Germinal center (tissue), 1 donor: Measurements from ENCODE around the gene OR4C3.
"Not testable (repeated sequence)": the region's sequence is repeated elsewhere in the genome, so short reads cannot be mapped to it uniquely, and the experiment has no call there.

Source experiments
- DNase-seq: peaks from one replicate; pipeline ENCODE4 v3.0.0; 2012; ENCODE audit warnings: mixed read lengths, low spot score

Gene OR4C3

DNA sequence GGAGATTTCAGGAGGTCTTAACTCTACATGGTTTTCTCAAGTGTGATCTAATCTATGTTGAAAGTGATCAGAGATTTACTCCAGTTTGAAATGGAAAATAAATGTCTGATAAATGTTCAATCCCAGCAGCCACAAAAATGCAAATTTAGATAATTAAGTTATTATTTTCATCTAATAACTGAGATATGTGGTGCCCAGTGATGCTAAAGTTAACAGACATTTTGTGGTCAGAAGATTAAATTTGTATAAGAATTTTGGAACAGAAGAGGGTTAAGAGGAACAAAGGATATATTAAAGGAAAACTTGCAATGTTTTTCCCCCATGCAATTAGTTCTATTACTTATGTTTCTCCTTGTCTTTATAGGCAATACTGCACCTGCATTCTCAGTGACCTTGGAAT lies at the start of gene OR4C3:
TSS of gene OR4C3 (plus strand) at position 301 of the 400 bp plus-strand sequence. CDS start 102 bp downstream, outside the sequence.
- DNase-seq, result not testable (repeated sequence)

GRCh38 chr11:48305923-48306322 lies 18.8 kb upstream of the OR4C3 start, which contains the start of gene OR4S1:
OR4S1 (plus strand) TSS chr11:48306223; CDS start chr11:48306223, 0 bp downstream.
- no peak for DNase-seq

GRCh38 chr11:48307760-48308386 lies 16.8 kb upstream of the OR4C3 start:
- peak; percentile 34 for DNase-seq

- DNase-seq, result not testable (repeated sequence)
Observed at GRCh38 chr11:48313590-48313989, 11.1 kb upstream of the OR4C3 start.

DNA sequence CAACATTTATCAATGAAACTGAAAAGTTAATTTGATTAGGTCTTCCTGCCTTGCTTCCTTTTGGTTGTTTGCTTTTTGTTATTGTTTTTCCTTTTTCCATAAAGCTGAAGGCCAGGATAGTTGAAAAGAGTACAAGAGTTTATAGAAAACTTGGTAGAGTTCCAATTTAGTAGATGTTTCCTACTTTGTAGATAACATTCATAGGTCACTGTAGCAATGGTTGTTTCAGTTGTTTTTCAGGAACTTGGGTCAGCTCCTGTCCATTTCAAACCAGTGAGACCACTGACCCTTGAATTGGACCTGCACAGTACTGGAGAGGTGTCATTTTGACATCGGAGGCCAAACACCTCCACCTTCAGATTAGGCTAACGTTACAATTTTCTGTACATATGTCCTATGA lies 4.9 kb upstream of the OR4C3 start:
- not testable (repeated sequence) for DNase-seq

DNA sequence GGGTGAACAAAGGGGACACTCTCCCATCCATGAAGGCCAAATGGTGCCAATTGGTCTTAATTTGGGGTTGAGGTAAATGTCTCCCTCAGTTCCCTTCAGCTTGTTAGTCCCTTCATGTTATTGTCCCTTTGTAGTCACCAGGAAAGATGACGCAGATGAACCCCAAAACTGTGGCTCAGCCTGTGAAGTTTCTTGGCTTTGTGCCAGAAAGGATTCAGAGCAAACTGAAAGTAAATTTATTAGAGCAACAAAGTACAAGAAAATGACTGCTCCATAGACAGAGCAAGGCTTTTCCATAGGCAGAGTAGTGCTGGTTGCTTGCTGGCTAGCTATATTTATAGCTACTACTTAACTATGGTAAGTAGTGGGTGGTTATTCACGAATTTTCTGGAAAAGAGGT lies 16.7 kb downstream of the OR4C3 start:
- no peak for DNase-seq

GRCh38 chr11:48342505-48342904 lies 17.8 kb downstream of the OR4C3 start:
- not testable (repeated sequence) for DNase-seq

DNA sequence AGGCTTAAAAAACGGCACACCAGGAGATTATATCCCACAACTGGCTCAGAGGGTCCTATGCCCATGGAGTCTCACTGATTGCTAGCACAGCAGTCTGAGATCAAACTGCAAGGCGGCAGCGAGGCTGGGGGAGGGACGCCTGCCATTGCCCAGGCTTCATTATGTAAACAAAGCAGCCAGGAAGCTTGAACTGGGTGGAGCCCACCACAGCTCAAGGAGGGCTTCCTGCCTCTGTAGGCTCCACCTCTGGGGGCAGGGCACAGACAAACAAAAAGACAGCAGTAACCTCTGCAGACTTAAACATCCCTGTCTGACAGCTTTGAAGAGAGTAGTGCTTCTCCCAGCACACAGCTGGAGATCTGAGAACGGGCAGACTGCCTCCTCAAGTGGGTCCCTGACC lies 21.6 kb downstream of the OR4C3 start:
- DNase-seq, result not testable (repeated sequence)

- no peak for DNase-seq
Observed at GRCh38 chr11:48354013-48354412, 29.3 kb downstream of the OR4C3 start.

DNA sequence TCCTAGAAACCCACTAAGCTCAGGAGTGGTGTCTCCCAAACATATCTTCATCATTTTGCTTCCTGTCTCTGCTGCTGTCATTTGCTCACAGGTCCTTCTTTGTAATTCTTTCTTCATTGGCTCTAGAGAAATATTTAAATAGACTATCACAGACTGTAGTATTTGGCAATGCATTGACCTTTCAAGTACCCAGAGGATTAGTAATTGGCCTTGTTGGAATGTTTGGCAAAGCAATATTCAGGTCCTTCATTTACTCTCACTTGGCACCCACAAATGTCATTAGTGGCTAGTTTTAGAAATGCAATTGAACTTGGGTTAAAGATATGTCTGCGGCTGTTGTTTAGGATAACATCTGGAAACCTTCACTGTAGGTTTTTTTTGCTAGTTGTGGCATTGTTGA lies 30.0 kb downstream of the OR4C3 start:
- no peak for DNase-seq

- not testable (repeated sequence) for DNase-seq
Observed at GRCh38 chr11:48361289-48361688, 36.6 kb downstream of the OR4C3 start.

- DNase-seq, result no peak
Observed at GRCh38 chr11:48366365-48366764, 41.6 kb downstream of the OR4C3 start, which contains the start of gene OR4C5. OR4C5 (minus strand) TSS chr11:48366465; CDS start chr11:48366465, 0 bp downstream.
